GM21723 (cell line): Measurements from ENCODE around the gene C6orf136.

Experiments
- ATAC-seq: cut with Tn5 transposase; IDR thresholded peaks from one replicate; pipeline ENCODE4 v1.9.1; 2021; ENCODE audit warnings: mild to moderate bottlenecking, moderate library complexity; ENCODE audit not compliant: unreplicated experiment

Gene C6orf136

GRCh38 chr6:30615219-30615957, 31.5 kb upstream of the C6orf136 start:
- ATAC-seq = no peak

DNA sequence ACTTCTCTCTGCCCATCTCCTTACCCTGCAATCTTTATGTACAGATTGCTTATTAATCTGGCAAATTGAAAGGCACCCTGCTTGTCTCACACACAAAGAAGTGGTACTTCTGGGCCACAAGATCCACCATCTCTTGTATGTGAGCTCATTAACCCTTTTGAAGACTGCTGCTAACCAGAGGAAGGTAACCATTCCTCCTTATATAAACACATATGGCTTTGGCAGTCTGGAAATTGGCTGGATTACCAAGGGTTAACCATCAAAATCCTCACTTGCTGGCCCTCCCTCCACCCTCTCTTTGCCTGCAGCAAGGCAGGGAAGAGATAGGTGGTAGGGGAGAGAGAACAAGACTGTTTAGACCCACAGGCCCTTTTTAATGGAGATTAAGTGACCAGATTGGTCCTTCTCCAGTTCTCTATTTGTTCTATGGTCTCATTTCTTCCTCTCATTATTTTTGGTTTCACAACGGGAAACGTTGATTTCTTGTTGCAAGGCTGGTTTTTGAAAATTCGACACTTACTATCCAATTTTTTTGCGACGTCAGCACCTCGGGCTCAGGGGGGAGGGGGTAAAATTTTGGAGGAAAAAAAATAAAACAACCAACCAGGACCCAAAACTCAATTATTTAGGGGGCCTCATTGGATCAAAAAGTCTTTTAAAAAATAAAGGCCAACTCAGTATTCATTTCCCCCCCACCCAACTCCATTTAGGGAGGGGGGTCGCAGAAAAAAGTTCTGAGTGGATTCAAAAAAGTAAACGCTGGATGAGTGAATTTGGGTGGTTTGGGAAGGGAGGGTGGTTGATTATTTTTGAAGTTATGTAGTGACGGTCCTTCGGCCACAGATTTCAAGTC, 30.7 kb upstream of the C6orf136 start:
- ATAC-seq = no peak

DNA sequence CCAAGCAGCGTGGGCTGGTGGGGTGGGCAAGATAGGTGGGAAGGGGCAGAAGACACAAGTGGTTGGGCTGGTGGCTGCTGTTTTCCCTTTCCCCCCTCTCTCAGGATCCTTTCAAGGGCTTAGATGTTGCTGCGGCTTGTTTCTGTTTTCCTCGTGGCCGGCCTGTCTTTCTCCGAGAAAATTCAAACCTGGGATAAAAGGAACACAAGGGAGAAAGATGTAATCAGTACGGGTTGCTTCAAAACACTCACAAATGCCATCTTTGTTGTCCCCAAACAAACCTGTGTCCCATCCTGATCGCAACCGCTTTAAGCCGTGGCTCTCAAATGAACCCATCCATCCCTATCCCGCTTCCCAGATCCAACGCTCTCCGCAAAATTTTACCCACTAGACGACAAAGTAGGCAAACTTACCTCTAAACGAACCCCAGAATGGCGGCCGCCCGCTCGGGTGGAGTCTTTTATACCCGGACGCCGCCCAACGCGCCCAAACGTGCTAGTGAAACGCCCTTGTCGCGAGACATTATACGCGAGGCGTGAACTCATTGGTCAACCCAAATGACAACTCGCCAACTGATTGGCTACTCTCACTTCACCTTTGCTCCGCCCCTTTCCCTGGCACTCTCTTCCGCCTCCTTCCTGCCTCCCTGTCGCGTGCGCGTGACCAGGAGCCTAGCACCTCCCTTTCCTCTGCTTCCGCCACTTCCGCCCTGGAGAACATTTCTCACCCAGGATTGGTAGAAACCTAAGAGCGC, 29.9 kb upstream of the C6orf136 start, which contains the start of gene PPP1R10:
TSS of gene PPP1R10 (minus strand) at position 433 of the 754 bp plus-strand sequence. CDS start 7,299 bp downstream, outside the sequence.
- peak; percentile 75 for ATAC-seq

- ATAC-seq = peak; percentile 76
Measured at GRCh38 chr6:30617565-30618269, 29.2 kb upstream of the C6orf136 start, which contains the start of gene MRPS18B. MRPS18B (plus strand) TSS chr6:30617840; CDS start chr6:30617866, 26 bp downstream.

DNA sequence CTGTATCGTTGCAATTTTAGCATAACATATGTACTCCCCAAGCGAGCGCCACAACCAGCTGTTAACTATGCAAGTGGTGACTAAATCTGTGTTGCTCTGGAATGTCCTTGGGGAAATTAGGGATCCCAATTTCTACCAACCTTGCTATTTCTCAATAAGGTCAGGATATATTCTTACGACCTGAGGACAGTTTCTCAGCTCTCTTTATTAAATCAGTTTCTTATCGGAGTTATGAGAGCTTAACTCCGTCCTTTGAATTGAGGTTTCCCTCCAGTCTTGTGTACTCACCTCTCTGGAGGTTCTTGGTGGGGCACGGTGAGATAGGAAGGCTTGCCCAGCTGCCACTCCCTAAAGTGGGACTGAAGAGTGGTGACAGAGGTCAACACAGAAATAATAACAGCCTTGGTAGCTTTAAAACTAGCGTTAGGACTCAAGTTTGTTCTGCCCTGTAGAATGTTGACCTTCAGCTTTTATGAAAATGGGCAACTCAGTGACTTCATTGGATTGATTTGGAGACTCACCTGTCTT, 28.6 kb upstream of the C6orf136 start:
- no peak for ATAC-seq

DNA sequence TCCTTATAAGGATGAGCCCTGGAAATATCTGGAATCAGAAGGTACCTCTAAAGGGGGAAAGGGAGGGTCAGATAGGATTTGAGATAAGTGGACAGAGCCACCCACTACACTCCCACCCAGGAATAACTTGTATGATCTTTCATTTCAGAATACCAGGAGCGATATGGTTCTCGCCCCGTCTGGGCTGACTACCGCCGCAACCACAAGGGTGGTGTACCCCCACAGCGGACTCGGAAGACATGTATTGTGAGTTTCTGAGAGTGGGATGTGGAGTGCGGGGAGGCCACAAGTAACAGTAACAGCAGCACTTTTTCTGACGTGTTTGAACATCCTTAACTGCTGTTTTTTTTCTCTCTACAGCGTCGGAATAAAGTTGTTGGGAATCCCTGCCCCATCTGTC, 27.4 kb upstream of the C6orf136 start:
- no peak for ATAC-seq

DNA sequence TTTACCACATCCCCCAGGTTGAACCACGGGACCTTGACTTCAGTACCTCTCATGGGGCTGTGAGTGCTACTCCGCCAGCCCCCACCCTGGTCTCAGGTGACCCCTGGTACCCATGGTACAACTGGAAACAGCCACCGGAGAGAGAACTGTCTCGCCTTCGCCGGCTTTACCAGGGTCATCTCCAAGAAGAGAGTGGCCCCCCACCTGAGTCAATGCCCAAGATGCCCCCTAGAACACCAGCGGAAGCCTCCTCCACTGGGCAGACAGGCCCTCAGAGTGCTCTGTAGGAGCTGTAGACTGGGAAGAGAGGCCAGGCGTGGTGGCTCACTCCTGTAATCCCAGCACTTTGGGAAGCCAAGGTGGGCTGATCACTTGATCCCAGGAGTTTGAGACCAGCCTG, 21.4 kb upstream of the C6orf136 start:
- ATAC-seq = no peak

DNA sequence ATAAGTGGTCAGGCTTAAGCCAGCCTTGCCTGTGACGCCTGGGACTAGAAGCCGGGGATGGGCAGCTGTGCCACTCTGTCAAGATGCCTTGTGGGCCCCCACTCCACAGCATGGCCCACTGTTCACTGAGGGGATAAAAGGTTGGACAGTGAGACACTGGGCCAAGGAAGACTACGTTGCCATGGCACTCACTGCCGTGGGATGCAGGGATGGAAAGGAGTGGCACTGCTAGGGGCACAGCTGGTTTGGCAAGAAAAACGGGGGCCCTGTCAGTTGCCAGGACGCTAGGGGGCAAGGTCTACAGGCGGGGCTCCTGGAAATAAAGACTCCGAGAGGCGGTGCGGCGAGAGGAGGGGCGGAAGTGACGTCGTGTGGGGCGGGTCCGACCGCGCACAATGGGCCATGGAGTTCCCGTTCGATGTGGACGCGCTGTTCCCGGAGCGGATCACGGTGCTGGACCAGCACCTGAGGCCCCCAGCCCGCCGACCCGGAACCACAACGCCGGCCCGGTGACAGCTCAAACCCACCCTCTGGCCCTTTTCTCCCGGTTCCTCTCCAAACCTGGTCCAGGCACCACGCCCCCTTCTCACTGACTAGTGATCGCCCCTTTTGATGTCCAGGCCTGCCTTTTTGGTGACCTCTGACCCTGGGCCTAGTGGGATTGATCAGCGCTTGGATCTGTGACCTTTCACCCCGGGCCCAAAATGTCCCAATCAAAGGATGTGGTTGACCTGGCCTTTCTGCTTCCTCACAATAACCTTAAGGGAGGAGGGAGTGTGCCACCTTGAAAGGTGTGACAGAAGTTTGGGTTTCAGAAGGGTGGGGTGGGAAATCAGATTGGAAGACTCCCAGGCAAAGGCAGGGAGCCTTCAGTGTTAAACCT, 20.2 kb upstream of the C6orf136 start, which contains the start of gene ATAT1:
TSS of gene ATAT1 (plus strand) at position 391 of the 883 bp plus-strand sequence.
- ATAC-seq = peak; percentile 79

DNA sequence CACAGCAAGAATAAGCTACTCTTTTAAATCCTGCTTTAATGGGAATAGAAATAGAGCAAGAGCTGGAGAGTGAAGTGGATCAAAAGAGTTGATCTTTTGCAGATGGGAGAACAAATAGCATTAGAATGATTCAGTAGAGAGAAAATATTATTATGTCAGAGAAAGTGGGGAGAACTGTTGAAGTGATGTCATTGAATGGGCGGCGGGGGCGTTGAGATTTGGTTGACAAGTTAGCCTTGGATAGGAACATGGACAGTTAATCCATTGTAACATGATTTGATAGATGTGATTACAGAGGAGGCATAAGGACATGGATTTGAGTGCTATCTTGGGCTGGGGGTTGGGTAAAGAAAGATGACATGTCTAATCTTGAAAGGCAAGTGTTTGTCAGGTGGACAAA, 11.1 kb upstream of the C6orf136 start:
- no peak for ATAC-seq

- ATAC-seq = no peak
Measured at GRCh38 chr6:30640481-30640880, 6.5 kb upstream of the C6orf136 start.

DNA sequence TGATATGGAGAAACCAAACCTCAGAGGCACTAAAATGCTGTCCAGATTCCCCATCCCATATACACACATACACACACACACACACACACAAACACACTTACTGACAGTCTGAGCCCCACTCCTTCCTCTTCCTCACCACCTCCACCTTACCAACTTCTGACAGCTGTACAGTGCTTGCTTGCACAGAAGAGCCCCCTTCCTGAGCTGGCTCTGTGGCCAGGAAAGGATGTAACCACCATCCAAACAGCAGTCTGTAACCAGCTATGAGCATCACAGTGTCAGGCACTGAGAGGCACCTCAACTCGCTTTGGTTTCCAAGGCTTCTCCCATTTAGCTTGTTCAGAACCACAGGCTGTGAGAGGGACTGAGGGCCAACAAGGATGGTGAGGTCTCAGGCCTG, 5.9 kb upstream of the C6orf136 start:
- no peak for ATAC-seq

DNA sequence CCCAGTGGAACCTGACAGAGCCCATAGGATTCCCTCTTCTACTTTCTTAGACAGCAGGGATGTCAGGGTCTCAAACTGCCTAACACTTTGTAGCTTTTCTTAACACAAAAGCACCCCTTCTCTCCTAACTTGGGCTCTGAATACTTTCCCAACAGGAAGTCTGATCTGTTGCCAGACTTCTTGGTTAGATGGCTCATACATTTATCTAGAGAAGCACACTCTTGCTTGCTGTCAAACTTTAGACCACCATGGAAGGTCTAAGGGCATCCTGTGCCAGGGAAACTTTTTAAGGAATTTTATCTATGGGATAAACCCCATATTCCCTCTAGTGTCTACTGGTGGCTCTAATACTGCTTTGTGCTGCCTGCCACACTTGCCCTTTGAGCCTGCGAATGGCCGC, 3.3 kb upstream of the C6orf136 start:
- no peak for ATAC-seq

DNA sequence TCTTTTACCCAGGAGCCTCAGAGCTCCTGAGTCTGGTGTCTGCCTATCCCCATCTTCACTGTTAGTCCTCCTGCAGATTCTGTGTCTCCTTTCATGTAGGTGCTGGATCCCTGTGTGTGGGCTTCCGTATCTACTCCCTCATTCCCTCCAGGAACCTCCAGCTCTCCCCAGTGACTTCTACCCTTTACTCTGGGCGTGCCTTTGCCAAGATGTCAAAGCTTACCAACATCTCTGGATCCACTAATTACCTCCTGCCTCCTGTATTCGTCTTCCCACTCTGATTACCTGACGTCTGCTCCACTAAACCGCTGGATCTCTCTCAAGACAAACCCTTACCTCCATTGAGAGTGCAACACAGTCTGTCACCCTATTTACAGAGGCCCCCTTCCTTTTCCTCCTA, 2.2 kb upstream of the C6orf136 start:
- no peak for ATAC-seq

DNA sequence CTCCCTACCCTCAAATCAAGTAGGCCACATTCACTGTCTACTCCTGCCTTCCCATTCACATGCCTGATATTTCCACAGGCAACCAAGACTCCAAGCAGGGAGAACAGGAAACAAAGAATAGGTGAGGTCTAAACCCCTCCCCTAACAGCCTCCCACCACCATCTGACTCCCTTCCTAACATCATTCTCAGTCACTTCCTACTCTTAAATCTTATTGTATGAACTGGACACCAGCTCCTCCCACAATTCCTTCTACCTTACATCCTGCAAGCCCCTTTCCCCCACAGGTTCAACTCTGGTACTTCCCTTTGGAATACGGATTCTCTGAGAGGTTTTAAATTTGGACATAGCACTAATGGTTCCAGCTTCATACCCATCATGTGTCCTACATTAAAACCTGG, 944 bp upstream of the C6orf136 start:
- ATAC-seq = no peak

DNA sequence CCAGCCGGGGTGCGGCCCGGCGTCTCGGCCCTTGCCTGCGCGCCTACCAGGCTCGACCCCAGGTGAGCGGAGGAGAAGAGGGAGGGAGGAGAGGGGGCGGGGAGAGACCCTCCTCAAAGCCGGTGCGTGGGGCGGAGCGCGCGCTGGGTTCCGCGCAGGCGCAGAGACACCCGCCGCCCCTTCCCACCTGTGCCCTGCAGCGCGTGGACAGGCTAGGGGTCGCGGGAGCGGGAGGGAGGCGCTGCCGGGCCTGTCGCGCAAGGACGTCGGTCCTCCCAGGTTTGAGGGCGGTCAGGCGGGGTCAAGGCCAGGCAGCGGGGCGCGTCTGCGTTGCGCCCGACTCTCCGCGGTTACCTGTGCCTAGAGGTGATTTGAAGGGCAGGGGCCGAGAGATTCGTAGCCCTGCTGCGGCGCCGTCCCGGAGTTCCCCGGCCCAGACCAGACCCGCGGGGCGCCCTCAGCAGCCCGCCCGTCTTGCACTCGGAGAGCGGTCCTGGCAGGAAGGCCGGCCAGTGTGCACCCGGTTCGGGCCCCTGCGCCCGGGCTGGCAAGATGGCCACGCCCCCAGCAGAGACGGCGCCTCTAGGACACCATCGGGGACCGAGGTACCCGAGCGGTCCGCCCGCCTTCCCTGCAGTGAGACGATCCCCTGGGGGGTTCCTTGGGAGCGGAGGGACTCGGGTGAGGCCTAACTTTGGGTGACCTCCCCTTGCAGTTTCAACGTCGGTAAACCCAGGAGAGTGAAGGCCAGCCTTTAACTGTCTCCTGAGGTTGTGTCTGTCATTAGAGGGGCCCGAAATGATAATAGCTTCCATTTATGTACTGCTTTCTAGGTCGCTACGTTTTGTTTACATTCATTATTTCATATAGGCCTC, 546 bp downstream of the C6orf136 start:
- ATAC-seq = peak; percentile 77

GRCh38 chr6:30651143-30651542, 4.2 kb downstream of the C6orf136 start:
- ATAC-seq = no peak

- ATAC-seq = no peak
Measured at GRCh38 chr6:30654798-30655742, 8.1 kb downstream of the C6orf136 start.
